GM19463 (cell line): ENCODE measurements around the gene PCDHA2.
"Not testable (repeated sequence)": the region's sequence is repeated elsewhere in the genome, so short reads cannot be mapped to it uniquely, and the experiment has no call there.

Source experiments
- ATAC-seq: cut with Tn5 transposase; IDR thresholded peaks from one replicate; pipeline ENCODE4 v1.9.1; 2021; ENCODE audit warnings: mild to moderate bottlenecking, moderate library complexity; ENCODE audit not compliant: unreplicated experiment

The PCDHA2 gene

GRCh38 chr5:140808889-140809291 lies 14.2 kb downstream of the PCDHA2 start:
- ATAC-seq = no peak

- no peak for ATAC-seq
These were observed 27.0 kb downstream of the PCDHA2 start, which contains the start of gene PCDHA5 for GRCh38 chr5:140821375-140822280. Gene PCDHA5, plus strand, starts transcription at chr5:140821613.

- no peak for ATAC-seq
These were observed 27.6 kb downstream of the PCDHA2 start for GRCh38 chr5:140822281-140822629.

- not testable (repeated sequence) for ATAC-seq
These were observed 28.3 kb downstream of the PCDHA2 start for GRCh38 chr5:140822969-140823368.

GRCh38 chr5:140823475-140823874 lies 28.8 kb downstream of the PCDHA2 start:
- no peak for ATAC-seq

- no peak for ATAC-seq
These were observed 33.2 kb downstream of the PCDHA2 start, which contains the start of gene PCDHA6 for GRCh38 chr5:140827704-140828361. Gene PCDHA6, plus strand, starts transcription at chr5:140827960. Its CDS starts 132 bp downstream, at chr5:140828092.

GRCh38 chr5:140828362-140828737 lies 33.7 kb downstream of the PCDHA2 start:
- no peak for ATAC-seq

- not testable (repeated sequence) for ATAC-seq
These were observed 35.2 kb downstream of the PCDHA2 start for GRCh38 chr5:140829511-140830501.

- no peak for ATAC-seq
These were observed 39.3 kb downstream of the PCDHA2 start, which contains the start of gene PCDHA7 for GRCh38 chr5:140833993-140834392. Gene PCDHA7, plus strand, starts transcription at chr5:140834269. Its CDS starts 115 bp downstream, at chr5:140834384.

GRCh38 chr5:140834439-140835008 lies 39.9 kb downstream of the PCDHA2 start:
- ATAC-seq = not testable (repeated sequence)

GRCh38 chr5:140835622-140836510 lies 41.2 kb downstream of the PCDHA2 start:
- ATAC-seq = no peak

GRCh38 chr5:140840978-140841962 lies 46.6 kb downstream of the PCDHA2 start, which contains the start of gene PCDHA8:
Gene PCDHA8, plus strand, starts transcription at chr5:140841187. Its CDS starts 135 bp downstream, at chr5:140841322.
- no peak for ATAC-seq

- ATAC-seq = no peak
These were observed 48.4 kb downstream of the PCDHA2 start for GRCh38 chr5:140842798-140843733.
